Activated CD4-positive, alpha-beta T cell treated with anti-CD3 and anti-CD28 coated beads, Interleukin-2, amount 10 ng/mL, durations not matched to agents 7 days and 5 days (primary cell): ENCODE data around the gene WFDC10A. TPM values are rescaled to one million over a fixed set of nuclear protein-coding genes. Genes with fewer than 3 reads are reported as not detected.
"Not testable (repeated sequence)": the region's sequence is repeated elsewhere in the genome, so short reads cannot be mapped to it uniquely, and the experiment has no call there.

Experiments
- CTCF ChIA-PET: fragments of 350-600 bp; sonication (Branson Sonifier 250); formaldehyde crosslinking; loops from one replicate; lab custom pipeline; 2021; ENCODE audit warnings: antibody characterized with exemption; lab: Charles Lee
- POLR2A ChIA-PET: fragments of 350-600 bp; sonication (Branson Sonifier 250); formaldehyde crosslinking; loops from one replicate; lab custom pipeline; 2021; ENCODE audit warnings: antibody characterized with exemption; lab: Charles Lee
- DNase-seq: peaks from one replicate; pipeline ENCODE4 v3.0.0-alpha.2; 2020
- H3K27ac Mint-ChIP-seq: one replicate; pipeline ENCODE4 v1.8.0; 2021; ENCODE audit warnings: mild to moderate bottlenecking, moderate library complexity, mixed read lengths
- H3K27me3 Mint-ChIP-seq: one replicate; pipeline ENCODE4 v1.8.0; 2021; ENCODE audit warnings: mixed read lengths
- H3K36me3 Mint-ChIP-seq: one replicate; pipeline ENCODE4 v1.8.0; 2021; ENCODE audit warnings: low read depth, mixed read lengths
- H3K4me1 Mint-ChIP-seq: one replicate; pipeline ENCODE4 v1.8.0; 2021; ENCODE audit warnings: mixed read lengths
- H3K4me3 Mint-ChIP-seq: one replicate; pipeline ENCODE4 v1.8.0; 2021; ENCODE audit warnings: mild to moderate bottlenecking, moderate library complexity, mixed read lengths
- H3K9me3 Mint-ChIP-seq: one replicate; pipeline ENCODE4 v1.8.0; 2021; ENCODE audit warnings: mixed read lengths
- total RNA-seq, 2 experiments: library from RNA; stranded (reverse); gene quantifications; one replicate each; pipeline ENCODE4 v1.2.3, GENCODE V29; 2021

Gene WFDC10A
- total RNA-seq, 2 experiments from 2014 or later, result not detected

GRCh38 chr20:45617591-45617990 lies 11.9 kb upstream of the WFDC10A start:
- CTCF ChIA-PET, result no interaction called here
- POLR2A ChIA-PET, result no interaction called here
- H3K4me3 Mint-ChIP-seq, result no peak overlapping the region

GRCh38 chr20:45621593-45621992 lies 7.9 kb upstream of the WFDC10A start:
- DNase-seq, result no peak
- Mint-ChIP-seq H3K27me3 (peaks cover 18% of the 10 kb centered on the region), H3K27ac (no peak overlapping the region), H3K9me3 (no peaks in the 10 kb centered on the region), H3K4me1 (no peaks in the 10 kb centered on the region), H3K36me3 (no peaks in the 10 kb centered on the region), H3K4me3 (no peak overlapping the region)
- ChIA-PET POLR2A (no interaction called here), CTCF (interaction anchor here (0.6 kb wide), 1 partner anchor 94 kb away, joined by 5 read pairs; no protein-coding TSS in a partner anchor)

More at GRCh38 chr20:45617591-45617990, 11.9 kb upstream of the WFDC10A start:
- H3K9me3 Mint-ChIP-seq, result no peaks in the 10 kb centered on the region
- H3K36me3 Mint-ChIP-seq, result no peaks in the 10 kb centered on the region
- no peak overlapping the region for H3K27ac Mint-ChIP-seq
- no peak for DNase-seq
- peaks cover 3% of the 10 kb centered on the region for H3K27me3 Mint-ChIP-seq
- no peaks in the 10 kb centered on the region for H3K4me1 Mint-ChIP-seq

- Mint-ChIP-seq H3K4me1 (no peaks in the 10 kb centered on the region), H3K36me3 (no peaks in the 10 kb centered on the region), H3K4me3 (no peak overlapping the region), H3K27ac (no peak overlapping the region), H3K27me3 (peaks cover 30% of the 10 kb centered on the region), H3K9me3 (no peaks in the 10 kb centered on the region)
- POLR2A ChIA-PET, result no interaction called here
- CTCF ChIA-PET, result interaction anchor here (1.4 kb wide), 1 partner anchor 11 kb away, joined by 3 read pairs; no protein-coding TSS in a partner anchor
- DNase-seq, result no peak
Observed at GRCh38 chr20:45626540-45626939, 3.0 kb upstream of the WFDC10A start.

GRCh38 chr20:45630371-45630770 lies 832 bp downstream of the WFDC10A start:
- Mint-ChIP-seq H3K36me3 (no peaks in the 10 kb centered on the region), H3K4me3 (no peak overlapping the region)
- no peak for DNase-seq

GRCh38 chr20:45631184-45631583 lies 1.6 kb downstream of the WFDC10A start, which contains the start of gene WFDC9:
TSS of gene WFDC9 (minus strand) at chr20:45631284. CDS start at chr20:45610181, 21,103 bp downstream.
- CTCF ChIA-PET, result no interaction called here

More at GRCh38 chr20:45630371-45630770, 832 bp downstream of the WFDC10A start:
- Mint-ChIP-seq H3K9me3 (no peaks in the 10 kb centered on the region), H3K4me1 (no peaks in the 10 kb centered on the region), H3K27ac (no peak overlapping the region), H3K27me3 (peaks cover 27% of the 10 kb centered on the region)
- ChIA-PET POLR2A (no interaction called here), CTCF (interaction anchor here (1.8 kb wide), 1 partner anchor 141 kb away, joined by 5 read pairs; no protein-coding TSS in a partner anchor)

GRCh38 chr20:45636513-45636912 lies 7.0 kb downstream of the WFDC10A start:
- DNase-seq, result no peak
- Mint-ChIP-seq H3K36me3 (no peaks in the 10 kb centered on the region), H3K27me3 (peaks cover 21% of the 10 kb centered on the region), H3K4me3 (no peak overlapping the region), H3K9me3 (no peaks in the 10 kb centered on the region), H3K4me1 (no peaks in the 10 kb centered on the region), H3K27ac (no peak overlapping the region)
- POLR2A ChIA-PET, result no interaction called here
- CTCF ChIA-PET, result interaction anchor here (0.9 kb wide), 1 partner anchor 11 kb away, joined by 3 read pairs; no protein-coding TSS in a partner anchor

More at GRCh38 chr20:45631184-45631583, 1.6 kb downstream of the WFDC10A start, which contains the start of gene WFDC9:
- no peak for DNase-seq
- Mint-ChIP-seq H3K27ac (no peak within 1 kb of the TSS), H3K27me3 (peaks cover 26% of the 10 kb centered on the region), H3K9me3 (no peaks in the 10 kb centered on the region), H3K4me3 (no peak within 1 kb of the TSS), H3K36me3 (no peaks in the 10 kb centered on the region), H3K4me1 (no peaks in the 10 kb centered on the region)
- POLR2A ChIA-PET, result no interaction called here

GRCh38 chr20:45639687-45640086 lies 10.1 kb downstream of the WFDC10A start:
- no peaks in the 10 kb centered on the region for H3K4me1 Mint-ChIP-seq
- no peaks in the 10 kb centered on the region for H3K9me3 Mint-ChIP-seq
- CTCF ChIA-PET, result no interaction called here
- peaks cover 10% of the 10 kb centered on the region for H3K27me3 Mint-ChIP-seq
- POLR2A ChIA-PET, result no interaction called here
- no peak for DNase-seq
- no peak overlapping the region for H3K27ac Mint-ChIP-seq
- H3K4me3 Mint-ChIP-seq, result no peak overlapping the region
- H3K36me3 Mint-ChIP-seq, result no peaks in the 10 kb centered on the region

- CTCF ChIA-PET, H3K27ac Mint-ChIP-seq, H3K36me3 Mint-ChIP-seq, H3K4me3 Mint-ChIP-seq, H3K27me3 Mint-ChIP-seq, DNase-seq, H3K9me3 Mint-ChIP-seq, H3K4me1 Mint-ChIP-seq, POLR2A ChIA-PET: not testable (repeated sequence)
Observed at GRCh38 chr20:45641076-45641475, 11.5 kb downstream of the WFDC10A start.

GRCh38 chr20:45645869-45646268 lies 16.3 kb downstream of the WFDC10A start:
- H3K9me3 Mint-ChIP-seq, POLR2A ChIA-PET, CTCF ChIA-PET, H3K4me1 Mint-ChIP-seq, H3K4me3 Mint-ChIP-seq, DNase-seq, H3K27me3 Mint-ChIP-seq, H3K36me3 Mint-ChIP-seq, H3K27ac Mint-ChIP-seq: not testable (repeated sequence)

GRCh38 chr20:45646875-45647274 lies 17.3 kb downstream of the WFDC10A start:
- CTCF ChIA-PET, result interaction anchor here (1.0 kb wide), 1 partner anchor 10 kb away, joined by 3 read pairs; no protein-coding TSS in a partner anchor
- H3K36me3 Mint-ChIP-seq, result no peaks in the 10 kb centered on the region
- DNase-seq, result no peak
- H3K4me1 Mint-ChIP-seq, result no peaks in the 10 kb centered on the region
- no peak overlapping the region for H3K27ac Mint-ChIP-seq
- POLR2A ChIA-PET, result no interaction called here
- H3K27me3 Mint-ChIP-seq, result peaks cover 2% of the 10 kb centered on the region
- H3K9me3 Mint-ChIP-seq, result no peaks in the 10 kb centered on the region
- H3K4me3 Mint-ChIP-seq, result no peak overlapping the region

GRCh38 chr20:45647441-45648050 lies 18.0 kb downstream of the WFDC10A start:
- CTCF ChIA-PET, result interaction anchor here (0.9 to 1.0 kb wide), 2 partner anchors 11 kb away, joined by 3 read pairs; no protein-coding TSS in a partner anchor
- Mint-ChIP-seq H3K36me3 (no peaks in the 10 kb centered on the region), H3K27me3 (peaks cover 2% of the 10 kb centered on the region), H3K27ac (no peak overlapping the region), H3K9me3 (no peaks in the 10 kb centered on the region), H3K4me1 (no peaks in the 10 kb centered on the region), H3K4me3 (no peak overlapping the region)
- DNase-seq, result no peak
- POLR2A ChIA-PET, result no interaction called here

GRCh38 chr20:45649312-45649863 lies 19.8 kb downstream of the WFDC10A start:
- POLR2A ChIA-PET, result no interaction called here
- Mint-ChIP-seq H3K36me3 (no peaks in the 10 kb centered on the region), H3K9me3 (no peaks in the 10 kb centered on the region), H3K27me3 (peaks cover 3% of the 10 kb centered on the region), H3K27ac (no peak overlapping the region), H3K4me1 (no peaks in the 10 kb centered on the region), H3K4me3 (no peak overlapping the region)
- CTCF ChIA-PET, result no interaction called here
- no peak for DNase-seq

GRCh38 chr20:45651726-45652125 lies 22.2 kb downstream of the WFDC10A start:
- POLR2A ChIA-PET, H3K27ac Mint-ChIP-seq, CTCF ChIA-PET, H3K36me3 Mint-ChIP-seq, H3K9me3 Mint-ChIP-seq, DNase-seq, H3K27me3 Mint-ChIP-seq, H3K4me1 Mint-ChIP-seq, H3K4me3 Mint-ChIP-seq: not testable (repeated sequence)
